Measurements from ENCODE around the gene TOMM40. TPM values are rescaled to one million over a fixed set of nuclear protein-coding genes. Genes with fewer than 3 reads are reported as not detected.

The TOMM40 gene
- total and polyA plus RNA-seq, 9 of the 15 experiments (the other 6 are each of a cell fraction or from before 2014, with no cell fraction given), result 0.89 to 290 (median 160) TPM

DNA sequence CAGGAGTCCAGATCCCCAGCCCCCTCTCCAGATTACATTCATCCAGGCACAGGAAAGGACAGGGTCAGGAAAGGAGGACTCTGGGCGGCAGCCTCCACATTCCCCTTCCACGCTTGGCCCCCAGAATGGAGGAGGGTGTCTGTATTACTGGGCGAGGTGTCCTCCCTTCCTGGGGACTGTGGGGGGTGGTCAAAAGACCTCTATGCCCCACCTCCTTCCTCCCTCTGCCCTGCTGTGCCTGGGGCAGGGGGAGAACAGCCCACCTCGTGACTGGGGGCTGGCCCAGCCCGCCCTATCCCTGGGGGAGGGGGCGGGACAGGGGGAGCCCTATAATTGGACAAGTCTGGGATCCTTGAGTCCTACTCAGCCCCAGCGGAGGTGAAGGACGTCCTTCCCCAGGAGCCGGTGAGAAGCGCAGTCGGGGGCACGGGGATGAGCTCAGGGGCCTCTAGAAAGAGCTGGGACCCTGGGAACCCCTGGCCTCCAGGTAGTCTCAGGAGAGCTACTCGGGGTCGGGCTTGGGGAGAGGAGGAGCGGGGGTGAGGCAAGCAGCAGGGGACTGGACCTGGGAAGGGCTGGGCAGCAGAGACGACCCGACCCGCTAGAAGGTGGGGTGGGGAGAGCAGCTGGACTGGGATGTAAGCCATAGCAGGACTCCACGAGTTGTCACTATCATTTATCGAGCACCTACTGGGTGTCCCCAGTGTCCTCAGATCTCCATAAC is 14.5 kb downstream of the TOMM40 start, which contains the start of gene APOE (continued):
- TF ChIP-seq, protein P1, sequence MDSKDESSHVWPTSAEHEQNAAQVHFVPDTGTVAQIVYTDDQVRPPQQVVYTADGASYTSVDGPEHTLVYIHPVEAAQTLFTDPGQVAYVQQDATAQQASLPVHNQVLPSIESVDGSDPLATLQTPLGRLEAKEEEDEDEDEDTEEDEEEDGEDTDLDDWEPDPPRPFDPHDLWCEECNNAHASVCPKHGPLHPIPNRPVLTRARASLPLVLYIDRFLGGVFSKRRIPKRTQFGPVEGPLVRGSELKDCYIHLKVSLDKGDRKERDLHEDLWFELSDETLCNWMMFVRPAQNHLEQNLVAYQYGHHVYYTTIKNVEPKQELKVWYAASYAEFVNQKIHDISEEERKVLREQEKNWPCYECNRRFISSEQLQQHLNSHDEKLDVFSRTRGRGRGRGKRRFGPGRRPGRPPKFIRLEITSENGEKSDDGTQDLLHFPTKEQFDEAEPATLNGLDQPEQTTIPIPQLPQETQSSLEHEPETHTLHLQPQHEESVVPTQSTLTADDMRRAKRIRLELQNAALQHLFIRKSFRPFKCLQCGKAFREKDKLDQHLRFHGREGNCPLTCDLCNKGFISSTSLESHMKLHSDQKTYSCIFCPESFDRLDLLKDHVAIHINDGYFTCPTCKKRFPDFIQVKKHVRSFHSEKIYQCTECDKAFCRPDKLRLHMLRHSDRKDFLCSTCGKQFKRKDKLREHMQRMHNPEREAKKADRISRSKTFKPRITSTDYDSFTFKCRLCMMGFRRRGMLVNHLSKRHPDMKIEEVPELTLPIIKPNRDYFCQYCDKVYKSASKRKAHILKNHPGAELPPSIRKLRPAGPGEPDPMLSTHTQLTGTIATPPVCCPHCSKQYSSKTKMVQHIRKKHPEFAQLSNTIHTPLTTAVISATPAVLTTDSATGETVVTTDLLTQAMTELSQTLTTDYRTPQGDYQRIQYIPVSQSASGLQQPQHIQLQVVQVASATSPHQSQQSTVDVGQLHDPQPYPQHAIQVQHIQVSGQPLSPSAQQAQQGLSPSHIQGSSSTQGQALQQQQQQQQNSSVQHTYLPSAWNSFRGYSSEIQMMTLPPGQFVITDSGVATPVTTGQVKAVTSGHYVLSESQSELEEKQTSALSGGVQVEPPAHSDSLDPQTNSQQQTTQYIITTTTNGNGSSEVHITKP (IDR thresholded peaks at IDR 0.05; ENCODE audit: partially characterized antibody), result no peak
- TF ChIP-seq, protein P2, sequence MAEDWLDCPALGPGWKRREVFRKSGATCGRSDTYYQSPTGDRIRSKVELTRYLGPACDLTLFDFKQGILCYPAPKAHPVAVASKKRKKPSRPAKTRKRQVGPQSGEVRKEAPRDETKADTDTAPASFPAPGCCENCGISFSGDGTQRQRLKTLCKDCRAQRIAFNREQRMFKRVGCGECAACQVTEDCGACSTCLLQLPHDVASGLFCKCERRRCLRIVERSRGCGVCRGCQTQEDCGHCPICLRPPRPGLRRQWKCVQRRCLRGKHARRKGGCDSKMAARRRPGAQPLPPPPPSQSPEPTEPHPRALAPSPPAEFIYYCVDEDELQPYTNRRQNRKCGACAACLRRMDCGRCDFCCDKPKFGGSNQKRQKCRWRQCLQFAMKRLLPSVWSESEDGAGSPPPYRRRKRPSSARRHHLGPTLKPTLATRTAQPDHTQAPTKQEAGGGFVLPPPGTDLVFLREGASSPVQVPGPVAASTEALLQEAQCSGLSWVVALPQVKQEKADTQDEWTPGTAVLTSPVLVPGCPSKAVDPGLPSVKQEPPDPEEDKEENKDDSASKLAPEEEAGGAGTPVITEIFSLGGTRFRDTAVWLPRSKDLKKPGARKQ (CRISPR knock-in tag; IDR thresholded peaks at IDR 0.05), result no peak
- TF ChIP-seq SP1 (CRISPR knock-in tag; IDR thresholded peaks at IDR 0.05) (no peak), RNF2 (IDR thresholded peaks at IDR 0.05) (no peak), RBM22 (IDR thresholded peaks at IDR 0.05; ENCODE audit: low read depth, low read length, poor library complexity, severe bottlenecking) (peak; percentile 37), BRD4 (IDR thresholded peaks at IDR 0.05) (no peak), HDAC8 (tag; IDR thresholded peaks at IDR 0.05) (no peak), TEAD4 (IDR thresholded peaks at IDR 0.05; ENCODE audit: low read length) (no peak), TEAD4 (CRISPR knock-in tag; IDR thresholded peaks at IDR 0.05; ENCODE audit: borderline replicate concordance) (no peak)
- TF ChIP-seq, protein P3, sequence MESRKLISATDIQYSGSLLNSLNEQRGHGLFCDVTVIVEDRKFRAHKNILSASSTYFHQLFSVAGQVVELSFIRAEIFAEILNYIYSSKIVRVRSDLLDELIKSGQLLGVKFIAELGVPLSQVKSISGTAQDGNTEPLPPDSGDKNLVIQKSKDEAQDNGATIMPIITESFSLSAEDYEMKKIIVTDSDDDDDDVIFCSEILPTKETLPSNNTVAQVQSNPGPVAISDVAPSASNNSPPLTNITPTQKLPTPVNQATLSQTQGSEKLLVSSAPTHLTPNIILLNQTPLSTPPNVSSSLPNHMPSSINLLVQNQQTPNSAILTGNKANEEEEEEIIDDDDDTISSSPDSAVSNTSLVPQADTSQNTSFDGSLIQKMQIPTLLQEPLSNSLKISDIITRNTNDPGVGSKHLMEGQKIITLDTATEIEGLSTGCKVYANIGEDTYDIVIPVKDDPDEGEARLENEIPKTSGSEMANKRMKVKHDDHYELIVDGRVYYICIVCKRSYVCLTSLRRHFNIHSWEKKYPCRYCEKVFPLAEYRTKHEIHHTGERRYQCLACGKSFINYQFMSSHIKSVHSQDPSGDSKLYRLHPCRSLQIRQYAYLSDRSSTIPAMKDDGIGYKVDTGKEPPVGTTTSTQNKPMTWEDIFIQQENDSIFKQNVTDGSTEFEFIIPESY (CRISPR knock-in tag; IDR thresholded peaks at IDR 0.05), result no peak
- TF ChIP-seq, protein P4, sequence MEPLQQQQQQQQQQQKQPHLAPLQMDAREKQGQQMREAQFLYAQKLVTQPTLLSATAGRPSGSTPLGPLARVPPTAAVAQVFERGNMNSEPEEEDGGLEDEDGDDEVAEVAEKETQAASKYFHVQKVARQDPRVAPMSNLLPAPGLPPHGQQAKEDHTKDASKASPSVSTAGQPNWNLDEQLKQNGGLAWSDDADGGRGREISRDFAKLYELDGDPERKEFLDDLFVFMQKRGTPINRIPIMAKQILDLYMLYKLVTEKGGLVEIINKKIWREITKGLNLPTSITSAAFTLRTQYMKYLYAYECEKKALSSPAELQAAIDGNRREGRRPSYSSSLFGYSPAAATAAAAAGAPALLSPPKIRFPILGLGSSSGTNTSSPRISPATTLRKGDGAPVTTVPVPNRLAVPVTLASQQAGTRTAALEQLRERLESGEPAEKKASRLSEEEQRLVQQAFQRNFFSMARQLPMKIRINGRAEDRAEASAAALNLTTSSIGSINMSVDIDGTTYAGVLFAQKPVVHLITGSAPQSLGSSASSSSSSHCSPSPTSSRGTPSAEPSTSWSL (CRISPR knock-in tag; IDR thresholded peaks at IDR 0.05; ENCODE audit: borderline replicate concordance), result no peak
- TF ChIP-seq, protein P5, sequence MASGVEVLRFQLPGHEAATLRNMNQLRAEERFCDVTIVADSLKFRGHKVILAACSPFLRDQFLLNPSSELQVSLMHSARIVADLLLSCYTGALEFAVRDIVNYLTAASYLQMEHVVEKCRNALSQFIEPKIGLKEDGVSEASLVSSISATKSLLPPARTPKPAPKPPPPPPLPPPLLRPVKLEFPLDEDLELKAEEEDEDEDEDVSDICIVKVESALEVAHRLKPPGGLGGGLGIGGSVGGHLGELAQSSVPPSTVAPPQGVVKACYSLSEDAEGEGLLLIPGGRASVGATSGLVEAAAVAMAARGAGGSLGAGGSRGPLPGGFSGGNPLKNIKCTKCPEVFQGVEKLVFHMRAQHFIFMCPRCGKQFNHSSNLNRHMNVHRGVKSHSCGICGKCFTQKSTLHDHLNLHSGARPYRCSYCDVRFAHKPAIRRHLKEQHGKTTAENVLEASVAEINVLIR (CRISPR knock-in tag; IDR thresholded peaks at IDR 0.05), result no peak
- TF ChIP-seq, protein P6, sequence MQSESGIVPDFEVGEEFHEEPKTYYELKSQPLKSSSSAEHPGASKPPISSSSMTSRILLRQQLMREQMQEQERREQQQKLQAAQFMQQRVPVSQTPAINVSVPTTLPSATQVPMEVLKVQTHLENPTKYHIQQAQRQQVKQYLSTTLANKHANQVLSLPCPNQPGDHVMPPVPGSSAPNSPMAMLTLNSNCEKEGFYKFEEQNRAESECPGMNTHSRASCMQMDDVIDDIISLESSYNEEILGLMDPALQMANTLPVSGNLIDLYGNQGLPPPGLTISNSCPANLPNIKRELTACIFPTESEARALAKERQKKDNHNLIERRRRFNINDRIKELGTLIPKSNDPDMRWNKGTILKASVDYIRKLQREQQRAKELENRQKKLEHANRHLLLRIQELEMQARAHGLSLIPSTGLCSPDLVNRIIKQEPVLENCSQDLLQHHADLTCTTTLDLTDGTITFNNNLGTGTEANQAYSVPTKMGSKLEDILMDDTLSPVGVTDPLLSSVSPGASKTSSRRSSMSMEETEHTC (IDR thresholded peaks at IDR 0.05), result peak; percentile 61; the same call in 1 of the 2 replicates

All from K562 (cell line).